Smooth muscle cell (in vitro differentiated cells): ENCODE data around the gene CENPM. TPM values are rescaled to one million over a fixed set of nuclear protein-coding genes. Genes with fewer than 3 reads are reported as not detected.
A peak's percentile ranks its signal among the peaks of the same experiment; 100 is the strongest.

Experiments used
- DNase-seq: peaks from one replicate; lab custom pipeline; 2025; ENCODE audit not compliant: unreplicated experiment; lab: John Stamatoyannopoulos, UW
- H2AFZ ChIP-seq: fragments of 200-600 bp; sonication (generic); 2 replicates; pipeline ENCODE4 v1.6.0; 2016; ENCODE audit warnings: antibody characterized with exemption, low read depth, mild to moderate bottlenecking
- H3F3A ChIP-seq: fragments of 200-600 bp; sonication (generic); 2 replicates; pipeline ENCODE4 v1.6.0; 2017; ENCODE audit warnings: antibody characterized with exemption, low read depth
- H3K27ac ChIP-seq: fragments of 200-600 bp; sonication (generic); 2 replicates; pipeline ENCODE4 v1.5.1; 2016; ENCODE audit warnings: low read depth, mild to moderate bottlenecking
- H3K27me3 ChIP-seq: fragments of 200-600 bp; sonication (generic); 2 replicates; pipeline ENCODE4 v1.6.1; 2016; ENCODE audit warnings: low read depth, mild to moderate bottlenecking
- H3K36me3 ChIP-seq: fragments of 200-600 bp; sonication (generic); 2 replicates; pipeline ENCODE4 v1.5.1; 2016; ENCODE audit warnings: low read depth
- H3K4me1 ChIP-seq: fragments of 200-600 bp; sonication (generic); 2 replicates; pipeline ENCODE4 v1.5.1; 2016; ENCODE audit warnings: low read depth
- H3K4me2 ChIP-seq: fragments of 200-600 bp; sonication (generic); 2 replicates; pipeline ENCODE4 v1.6.0; 2016; ENCODE audit warnings: mild to moderate bottlenecking
- H3K4me3 ChIP-seq: fragments of 200-600 bp; sonication (generic); 2 replicates; pipeline ENCODE4 v1.5.1; 2016; ENCODE audit warnings: mild to moderate bottlenecking
- H3K79me2 ChIP-seq: fragments of 200-600 bp; sonication (generic); 2 replicates; pipeline ENCODE4 v1.6.0; 2016; ENCODE audit warnings: low read depth, mild to moderate bottlenecking
- H3K9ac ChIP-seq: fragments of 200-600 bp; sonication (generic); 2 replicates; pipeline ENCODE4 v1.6.0; 2016; ENCODE audit warnings: low read depth
- H3K9me3 ChIP-seq: fragments of 200-600 bp; sonication (generic); replicated peaks from 2 replicates; pipeline ENCODE4 v1.5.1; 2016; ENCODE audit warnings: low read depth
- H4K20me1 ChIP-seq: fragments of 200-600 bp; sonication (generic); 2 replicates; pipeline ENCODE4 v1.6.0; 2016; ENCODE audit warnings: low read depth
- WGBS: methylation state at CpG from one replicate; pipeline ENCODE4 v1.1.7; 2016; ENCODE audit warnings: low lambda C conversion rate; 5-methylcytosine and 5-hydroxymethylcytosine counted together
- polyA plus RNA-seq: library from polyadenylated mRNA; unstranded; fragments of >200 nt; fragmentation: Nextera tagmentation; extraction: Ambion mirVana; gene quantifications from 2 replicates; pipeline ENCODE4 v1.2.1, GENCODE V29; 2016
- total RNA-seq: library from RNA; depleted of rRNA; stranded (reverse); fragments of >200 nt; gene quantifications from 2 replicates; pipeline ENCODE4 v1.2.3, GENCODE V29; 2014
- TF ChIP-seq, protein P1 (sequence below): fragments of 200-600 bp; sonication (generic); IDR thresholded peaks from 2 replicates; pipeline ENCODE4 v1.5.1; 2017; ENCODE audit warnings: borderline replicate concordance, mild to moderate bottlenecking, antibody characterized with exemption; ENCODE audit not compliant: insufficient read depth, poor library complexity, severe bottlenecking

Gene CENPM
- total and polyA plus RNA-seq, 2 experiments from 2014 or later = 5.6 to 16.0 TPM

DNA sequence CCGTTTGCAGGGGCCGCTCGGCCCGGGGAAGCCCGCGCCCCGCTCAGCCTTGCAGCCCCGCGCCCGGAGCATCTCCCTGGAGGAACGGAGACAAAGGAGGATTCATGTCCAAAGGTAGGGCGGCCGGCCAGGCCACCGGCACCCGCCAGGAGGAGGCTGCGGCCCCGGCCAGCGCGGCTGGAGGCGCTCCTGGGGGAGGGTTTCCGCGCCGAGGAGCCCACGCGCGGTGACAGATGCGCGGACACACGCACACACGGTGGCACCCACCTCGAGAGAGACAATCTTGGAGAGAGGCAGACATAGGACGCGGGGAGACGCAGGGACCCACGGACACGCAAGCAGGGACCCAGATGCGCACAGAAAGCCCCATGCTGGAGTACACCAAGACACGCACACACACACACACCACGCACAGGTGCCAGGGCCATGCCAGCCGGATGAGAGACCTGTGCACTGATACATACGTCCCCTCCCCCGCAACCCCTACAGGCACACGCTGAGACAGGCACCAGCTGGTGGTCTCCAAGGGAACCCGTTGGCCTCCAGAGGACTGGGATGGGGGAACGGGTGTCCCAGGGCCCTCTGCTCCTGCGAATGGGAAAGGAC, 30.1 kb upstream of the CENPM start:
- H3K4me2 ChIP-seq = peak overlapping the region; percentile 88
- H2AFZ ChIP-seq = peak overlapping the region; percentile 79
- DNase-seq = no peak
- H3K27me3 ChIP-seq = peaks cover 35% of the 10 kb centered on the region
- H3K4me1 ChIP-seq = peaks cover 4% of the 10 kb centered on the region
- TF ChIP-seq, protein P1, sequence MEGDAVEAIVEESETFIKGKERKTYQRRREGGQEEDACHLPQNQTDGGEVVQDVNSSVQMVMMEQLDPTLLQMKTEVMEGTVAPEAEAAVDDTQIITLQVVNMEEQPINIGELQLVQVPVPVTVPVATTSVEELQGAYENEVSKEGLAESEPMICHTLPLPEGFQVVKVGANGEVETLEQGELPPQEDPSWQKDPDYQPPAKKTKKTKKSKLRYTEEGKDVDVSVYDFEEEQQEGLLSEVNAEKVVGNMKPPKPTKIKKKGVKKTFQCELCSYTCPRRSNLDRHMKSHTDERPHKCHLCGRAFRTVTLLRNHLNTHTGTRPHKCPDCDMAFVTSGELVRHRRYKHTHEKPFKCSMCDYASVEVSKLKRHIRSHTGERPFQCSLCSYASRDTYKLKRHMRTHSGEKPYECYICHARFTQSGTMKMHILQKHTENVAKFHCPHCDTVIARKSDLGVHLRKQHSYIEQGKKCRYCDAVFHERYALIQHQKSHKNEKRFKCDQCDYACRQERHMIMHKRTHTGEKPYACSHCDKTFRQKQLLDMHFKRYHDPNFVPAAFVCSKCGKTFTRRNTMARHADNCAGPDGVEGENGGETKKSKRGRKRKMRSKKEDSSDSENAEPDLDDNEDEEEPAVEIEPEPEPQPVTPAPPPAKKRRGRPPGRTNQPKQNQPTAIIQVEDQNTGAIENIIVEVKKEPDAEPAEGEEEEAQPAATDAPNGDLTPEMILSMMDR = no peak
- peak overlapping the region; percentile 49 for H3K4me3 ChIP-seq
- no peaks in the 10 kb centered on the region for H3K36me3 ChIP-seq
- H4K20me1 ChIP-seq = no peaks in the 10 kb centered on the region
- H3K27ac ChIP-seq = no peak overlapping the region
- no peaks in the 10 kb centered on the region for H3K79me2 ChIP-seq
- no peaks in the 10 kb centered on the region for H3K9me3 ChIP-seq
- 6% methylated on average over 39 of the region's 46 CpGs for WGBS
- H3F3A ChIP-seq = no peaks in the 10 kb centered on the region
- H3K9ac ChIP-seq = no peak overlapping the region

DNA sequence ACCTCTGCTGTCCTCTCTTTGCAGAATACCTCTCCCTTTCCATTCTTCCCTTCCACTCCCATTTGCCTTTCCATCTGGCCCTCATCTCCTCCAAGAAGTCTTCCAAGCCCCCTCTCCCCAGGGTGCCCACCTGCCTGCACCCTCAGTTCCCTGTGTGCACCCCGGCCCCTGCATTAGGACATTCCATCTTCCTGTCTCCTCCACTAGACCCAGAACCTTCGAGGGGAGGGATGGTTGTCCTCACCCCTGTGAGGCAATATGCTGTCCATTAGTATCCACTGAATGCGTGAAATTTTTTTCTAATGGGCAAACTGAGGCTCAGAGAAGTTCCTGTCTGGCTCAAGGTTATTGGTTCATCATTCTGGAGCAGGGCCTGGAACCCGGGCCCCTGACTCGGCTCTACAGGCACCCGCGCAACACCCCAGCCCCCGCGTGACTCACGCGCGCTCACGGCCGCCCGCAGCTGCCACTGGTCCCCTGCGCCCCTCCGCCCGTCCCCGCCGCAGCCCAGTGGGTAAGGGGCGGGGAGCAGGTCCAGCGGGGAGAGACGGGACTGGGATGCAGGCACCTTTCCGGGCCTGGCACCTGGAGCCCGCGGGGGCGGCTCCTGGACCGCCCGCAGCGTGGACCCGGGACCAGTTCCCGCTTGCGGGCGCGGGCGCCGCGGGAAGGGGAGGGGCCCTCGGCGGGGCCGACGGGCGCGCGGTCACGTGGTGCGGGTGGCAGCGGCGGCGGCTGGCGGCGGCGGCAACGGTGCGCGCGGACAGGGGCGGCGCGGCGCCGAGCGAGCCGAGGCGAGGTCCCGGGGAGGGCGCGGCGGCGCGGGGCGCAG, 29.3 kb upstream of the CENPM start:
- no peaks in the 10 kb centered on the region for H4K20me1 ChIP-seq
- H3F3A ChIP-seq = no peaks in the 10 kb centered on the region
- WGBS = 34% methylated on average over 6 of the region's 72 CpGs
- H3K4me3 ChIP-seq = peak overlapping the region; percentile 60
- no peaks in the 10 kb centered on the region for H3K36me3 ChIP-seq
- H3K79me2 ChIP-seq = no peaks in the 10 kb centered on the region
- TF ChIP-seq, protein P1 = no peak
- H3K4me1 ChIP-seq = peaks cover 4% of the 10 kb centered on the region
- peak overlapping the region; percentile 85 for H2AFZ ChIP-seq
- no peak overlapping the region for H3K27ac ChIP-seq
- peak overlapping the region; percentile 96 for H3K4me2 ChIP-seq
- no peak overlapping the region for H3K9ac ChIP-seq
- peaks cover 37% of the 10 kb centered on the region for H3K27me3 ChIP-seq
- no peak for DNase-seq
- H3K9me3 ChIP-seq = no peaks in the 10 kb centered on the region

DNA sequence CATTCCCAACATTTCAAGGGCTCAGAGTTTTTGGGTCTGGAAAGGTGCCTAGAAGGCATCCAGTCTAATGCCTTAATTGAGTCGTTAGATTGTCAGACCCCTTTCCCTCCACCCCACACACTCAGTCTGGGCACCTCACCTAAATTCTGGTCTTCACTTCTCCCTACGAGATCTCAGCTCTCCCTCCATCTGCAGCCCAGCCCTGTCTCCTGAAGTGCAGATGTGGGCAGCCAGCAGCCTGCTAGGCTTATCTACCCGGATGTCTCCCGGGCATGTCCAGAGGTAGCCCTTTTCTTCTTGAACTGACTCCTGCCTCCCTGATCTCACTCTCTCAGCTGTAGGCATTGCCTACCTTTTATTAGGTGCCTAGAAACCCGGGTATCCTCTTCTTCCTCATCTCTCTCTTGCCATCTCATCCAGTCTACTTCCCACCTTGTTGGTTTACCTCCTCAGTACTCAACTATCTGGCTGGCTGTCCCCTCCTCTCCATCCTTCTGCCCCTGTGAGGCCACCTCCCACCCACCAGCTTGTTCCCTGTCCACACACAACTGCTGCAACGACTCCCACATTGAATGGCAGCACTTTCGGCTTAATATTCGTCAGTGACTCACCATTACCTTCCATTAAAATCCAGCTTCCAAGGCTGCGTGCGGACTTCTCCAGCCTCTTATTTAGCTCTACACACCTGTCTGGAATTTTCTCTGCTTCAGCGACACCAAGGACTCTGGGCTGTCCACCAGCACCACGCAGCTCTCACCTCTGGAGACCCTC, 28.5 kb upstream of the CENPM start:
- no peaks in the 10 kb centered on the region for H4K20me1 ChIP-seq
- H3K36me3 ChIP-seq = no peaks in the 10 kb centered on the region
- TF ChIP-seq, protein P1 = no peak
- no peaks in the 10 kb centered on the region for H3F3A ChIP-seq
- no peak for DNase-seq
- no peak overlapping the region for H3K9ac ChIP-seq
- H3K79me2 ChIP-seq = no peaks in the 10 kb centered on the region
- peaks cover 4% of the 10 kb centered on the region for H3K4me1 ChIP-seq
- H3K27me3 ChIP-seq = peaks cover 37% of the 10 kb centered on the region
- H3K4me2 ChIP-seq = peak overlapping the region; percentile 96
- no peak overlapping the region for H3K4me3 ChIP-seq
- H3K9me3 ChIP-seq = no peaks in the 10 kb centered on the region
- H3K27ac ChIP-seq = no peak overlapping the region
- WGBS = 70% methylated on average over 12 of the region's 12 CpGs
- no peak overlapping the region for H2AFZ ChIP-seq
